Measurements from ENCODE around the gene IPO11.
"Not testable (repeated sequence)": the region's sequence is repeated elsewhere in the genome, so short reads cannot be mapped to it uniquely, and the experiment has no call there.

Gene IPO11

GRCh38 chr5:62509806-62510205 is 97.2 kb downstream of the IPO11 start:
- TF ChIP-seq CTCF (IDR thresholded peaks at IDR 0.05; ENCODE audit: unreplicated experiment in 3 of 3), result no peak
- no peak overlapping the region for H3K27ac Mint-ChIP-seq
- no peaks in the 10 kb centered on the region for H3K27me3 Mint-ChIP-seq (ENCODE audit: low read depth)
- no peaks in the 10 kb centered on the region for H3K9me3 Mint-ChIP-seq
- no peak overlapping the region for H3K4me3 Mint-ChIP-seq
- H3K4me1 Mint-ChIP-seq, result no peaks in the 10 kb centered on the region
- H3K36me3 Mint-ChIP-seq (ENCODE audit: low read depth), result peaks cover 34% of the 10 kb centered on the region

- not testable (repeated sequence) for H3K9me3 Mint-ChIP-seq; H3K4me3 Mint-ChIP-seq; H3K4me1 Mint-ChIP-seq; H3K27me3 Mint-ChIP-seq (ENCODE audit: low read depth); H3K27ac Mint-ChIP-seq
- H3K36me3 Mint-ChIP-seq (ENCODE audit: low read depth), result peaks cover 39% of the 10 kb centered on the region
These were observed 100.5 kb downstream of the IPO11 start for GRCh38 chr5:62513085-62513484.

DNA sequence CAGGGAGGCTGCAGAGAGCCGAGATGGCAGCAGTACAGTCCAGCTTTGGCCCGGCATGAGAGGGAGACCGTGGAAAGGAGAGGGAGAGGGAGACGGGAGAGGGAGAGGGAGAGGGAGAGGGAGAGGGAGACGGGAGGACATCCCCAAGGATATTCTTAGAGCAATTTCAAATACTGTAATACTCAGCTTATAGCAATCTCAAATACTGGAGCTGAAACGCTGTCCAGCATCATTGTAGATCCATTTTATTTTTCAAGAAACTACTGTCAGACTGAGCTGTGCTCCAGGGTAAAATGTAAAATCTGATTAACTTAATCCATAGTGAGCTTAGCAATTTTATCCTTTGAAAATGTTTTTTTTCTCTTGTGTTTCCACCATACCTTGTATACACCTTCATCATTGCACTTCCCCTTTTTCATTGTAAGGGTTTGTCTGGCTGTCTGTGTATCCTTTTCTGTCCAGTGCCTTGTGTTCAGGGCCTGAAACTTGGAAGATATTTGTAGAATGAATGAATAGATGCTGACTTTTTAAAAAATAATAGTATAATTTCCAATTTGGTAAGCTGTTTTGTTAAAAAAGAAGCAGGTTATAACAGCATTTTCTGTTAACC is 102.1 kb downstream of the IPO11 start:
- no peak overlapping the region for H3K4me3 Mint-ChIP-seq
- H3K27ac Mint-ChIP-seq, result no peak overlapping the region
- H3K27me3 Mint-ChIP-seq (ENCODE audit: low read depth), result no peaks in the 10 kb centered on the region
- TF ChIP-seq CTCF (IDR thresholded peaks at IDR 0.05; ENCODE audit: unreplicated experiment in 3 of 3), result no peak
- no peaks in the 10 kb centered on the region for H3K9me3 Mint-ChIP-seq
- H3K36me3 Mint-ChIP-seq (ENCODE audit: low read depth), result peaks cover 38% of the 10 kb centered on the region
- H3K4me1 Mint-ChIP-seq, result no peaks in the 10 kb centered on the region

GRCh38 chr5:62520812-62521211 is 108.2 kb downstream of the IPO11 start:
- peaks cover 44% of the 10 kb centered on the region for H3K36me3 Mint-ChIP-seq (ENCODE audit: low read depth)
- H3K4me3 Mint-ChIP-seq; H3K27ac Mint-ChIP-seq; H3K4me1 Mint-ChIP-seq; H3K27me3 Mint-ChIP-seq (ENCODE audit: low read depth); H3K9me3 Mint-ChIP-seq: not testable (repeated sequence)

GRCh38 chr5:62521319-62521718 is 108.8 kb downstream of the IPO11 start:
- no peaks in the 10 kb centered on the region for H3K9me3 Mint-ChIP-seq
- H3K27ac Mint-ChIP-seq, result no peak overlapping the region
- H3K27me3 Mint-ChIP-seq (ENCODE audit: low read depth), result no peaks in the 10 kb centered on the region
- H3K4me1 Mint-ChIP-seq, result no peaks in the 10 kb centered on the region
- no peak overlapping the region for H3K4me3 Mint-ChIP-seq
- peaks cover 44% of the 10 kb centered on the region for H3K36me3 Mint-ChIP-seq (ENCODE audit: low read depth)
- no peak for TF ChIP-seq CTCF (IDR thresholded peaks at IDR 0.05; ENCODE audit: unreplicated experiment in 3 of 3)

DNA sequence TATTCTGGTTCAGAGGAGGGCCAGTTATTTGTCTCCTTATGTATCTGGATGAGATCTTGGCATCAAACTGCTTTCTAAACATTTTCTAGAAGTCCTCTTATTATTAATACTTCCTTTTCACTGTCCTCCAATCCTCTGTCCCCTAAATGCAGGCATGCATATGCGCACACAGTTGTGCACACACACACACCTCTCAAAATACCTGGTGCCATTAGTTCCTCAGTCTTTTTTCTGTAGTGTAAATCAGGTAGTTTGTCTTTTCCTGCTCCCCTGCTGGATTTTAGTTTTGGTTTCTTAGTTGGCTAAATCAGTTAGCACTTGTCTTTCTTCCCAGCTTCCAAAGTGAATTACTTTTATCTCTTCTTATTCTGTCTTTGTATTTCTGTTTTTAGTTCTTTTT is 110.2 kb downstream of the IPO11 start:
- TF ChIP-seq CTCF (IDR thresholded peaks at IDR 0.05; ENCODE audit: unreplicated experiment in 3 of 3), result no peak
- Mint-ChIP-seq H3K4me1 (no peaks in the 10 kb centered on the region), H3K9me3 (no peaks in the 10 kb centered on the region), H3K36me3 (ENCODE audit: low read depth) (peaks cover 41% of the 10 kb centered on the region), H3K4me3 (no peak overlapping the region), H3K27me3 (ENCODE audit: low read depth) (no peaks in the 10 kb centered on the region), H3K27ac (no peak overlapping the region)

DNA sequence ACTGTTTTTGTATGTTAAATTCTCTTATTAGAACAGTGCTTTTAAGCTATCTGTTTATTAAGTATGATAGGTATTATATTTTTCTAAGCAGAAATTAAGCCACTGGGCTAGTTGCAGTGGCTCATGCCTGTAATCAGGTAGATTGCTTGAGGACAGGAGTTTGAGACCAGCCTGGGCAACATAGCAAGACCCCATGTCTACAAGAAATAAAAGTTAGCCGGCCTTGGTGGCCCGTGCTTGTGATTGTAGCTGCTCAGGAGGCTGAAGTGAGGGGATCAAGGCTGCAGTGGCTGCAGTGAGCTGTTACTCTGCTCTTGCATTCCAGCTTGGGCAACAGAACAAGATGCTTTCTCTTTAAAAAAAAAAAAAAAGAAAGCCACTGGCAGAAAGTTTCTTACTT is 121.0 kb downstream of the IPO11 start:
- no peak for TF ChIP-seq CTCF (IDR thresholded peaks at IDR 0.05; ENCODE audit: unreplicated experiment in 3 of 3)
- no peak overlapping the region for H3K4me3 Mint-ChIP-seq
- H3K27me3 Mint-ChIP-seq (ENCODE audit: low read depth), result no peaks in the 10 kb centered on the region
- H3K4me1 Mint-ChIP-seq, result no peaks in the 10 kb centered on the region
- no peak overlapping the region for H3K27ac Mint-ChIP-seq
- H3K9me3 Mint-ChIP-seq, result no peaks in the 10 kb centered on the region
- H3K36me3 Mint-ChIP-seq (ENCODE audit: low read depth), result peaks cover 15% of the 10 kb centered on the region

All from nephron (organoid).